ENCODE data around the gene TAOK2.

The TAOK2 gene

GRCh38 chr16:29963021-29963743, 10.5 kb upstream of the TAOK2 start:
- DNase-seq = no peak

GRCh38 chr16:29968205-29968604, 5.5 kb upstream of the TAOK2 start:
- no peak for DNase-seq

GRCh38 chr16:29971304-29971703, 2.4 kb upstream of the TAOK2 start:
- no peak for DNase-seq

GRCh38 chr16:29972500-29972899, 1.2 kb upstream of the TAOK2 start:
- DNase-seq = no peak

GRCh38 chr16:29972992-29973383, 680 bp upstream of the TAOK2 start:
- DNase-seq = no peak

GRCh38 chr16:29974291-29975133, 844 bp downstream of the TAOK2 start:
- no peak for DNase-seq

GRCh38 chr16:29975134-29975538, 1.5 kb downstream of the TAOK2 start:
- no peak for DNase-seq

- no peak for DNase-seq
These were observed 2.3 kb downstream of the TAOK2 start for GRCh38 chr16:29975811-29976511.

- no peak for DNase-seq
These were observed 3.6 kb downstream of the TAOK2 start for GRCh38 chr16:29977063-29977825.

- no peak for DNase-seq
These were observed 4.4 kb downstream of the TAOK2 start for GRCh38 chr16:29978081-29978480.

- no peak for DNase-seq
These were observed 5.0 kb downstream of the TAOK2 start for GRCh38 chr16:29978564-29979270.

GRCh38 chr16:29982560-29983419, 9.1 kb downstream of the TAOK2 start:
- no peak for DNase-seq

- no peak for DNase-seq
These were observed 9.9 kb downstream of the TAOK2 start for GRCh38 chr16:29983420-29984136.

- DNase-seq = no peak
These were observed 10.6 kb downstream of the TAOK2 start for GRCh38 chr16:29984137-29984763.

- DNase-seq = no peak
These were observed 11.1 kb downstream of the TAOK2 start for GRCh38 chr16:29984764-29985147.

- no peak for DNase-seq
These were observed 11.7 kb downstream of the TAOK2 start for GRCh38 chr16:29985271-29985811.

GRCh38 chr16:29986231-29986630, 12.6 kb downstream of the TAOK2 start:
- DNase-seq = no peak

- DNase-seq = no peak
These were observed 13.3 kb downstream of the TAOK2 start for GRCh38 chr16:29986931-29987330.

GRCh38 chr16:29987371-29988085, 13.9 kb downstream of the TAOK2 start:
- DNase-seq = no peak
